Mammary epithelial cell (primary cell): ENCODE measurements around the gene HID1.
"Not testable (repeated sequence)": the region's sequence is repeated elsewhere in the genome, so short reads cannot be mapped to it uniquely, and the experiment has no call there.

Source experiments
- CTCF ChIP-seq, 2 donors: IDR thresholded peaks in 1 of 2; conservative IDR thresholded peaks in 1 of 2; 2 replicates each; pipeline ENCODE4 v1.5.1; 2011 to 2012; ENCODE audit warnings: inconsistent platforms in 2 of 2, low read length in 2 of 2, mild to moderate bottlenecking in 2 of 2, control low read depth in 1 of 2, low read depth in 1 of 2; ENCODE audit not compliant: insufficient read depth in 1 of 2; ENCODE audit errors: extremely low read depth in 1 of 2
- EZH2 ChIP-seq: IDR thresholded peaks from 2 replicates; pipeline ENCODE4 v1.6.1; 2012; ENCODE audit warnings: low read length, inconsistent platforms, borderline replicate concordance

GRCh38 chr17:74982663-74983313 lies 10.2 kb upstream of the HID1 start:
- not testable (repeated sequence) for TF ChIP-seq CTCF (conservative IDR thresholded peaks at IDR 0.05 in 1 of 2, IDR thresholded peaks at IDR 0.05 in 1 of 2; ENCODE audit: extremely low read depth in 1 of 2, insufficient read depth in 1 of 2, low read depth in 1 of 2, low read length in 2 of 2); EZH2
